Right lobe of liver (tissue), 6 donors: ENCODE measurements around the gene PKD1. TPM values are rescaled to one million over a fixed set of nuclear protein-coding genes. Genes with fewer than 3 reads are reported as not detected.

ENCODE experiments used
- ATAC-seq, 4 donors: fragments of 200-7000 bp; cut with Tn5 transposase; one replicate each; pipeline ENCODE4 v1.9.1; 2020; ENCODE audit warnings: mild to moderate bottlenecking in 4 of 4, moderate library complexity in 4 of 4
- DNase-seq, 3 donors: peaks; one replicate each; pipeline ENCODE4 v3.0.0-alpha.2; 2020
- H3K27ac ChIP-seq, 3 donors: fragments of 200-600 bp; one replicate each; pipeline ENCODE4 v1.8.0; 2022
- H3K27me3 ChIP-seq, 2 donors: fragments of 200-600 bp; one replicate each; pipeline ENCODE4 v1.8.0; 2022
- H3K36me3 ChIP-seq, 4 donors: fragments of 200-600 bp; sonication (generic) in 1 of 4; one replicate each; pipeline versions ENCODE4 v1.5.1 to v1.8.0; 2017 to 2022; ENCODE audit warnings: control low read depth in 1 of 4
- H3K4me1 ChIP-seq, 4 donors: fragments of 200-600 bp; sonication (generic) in 1 of 4; one replicate each; pipeline versions ENCODE4 v1.5.1 to v1.8.0; 2017 to 2022; ENCODE audit warnings: control low read depth in 1 of 4
- H3K4me3 ChIP-seq, 3 donors: fragments of 200-600 bp; one replicate each; pipeline ENCODE4 v1.8.0; 2022
- H3K9me3 ChIP-seq, 4 donors: fragments of 200-600 bp; sonication (generic) in 1 of 4; one replicate each; pipeline versions ENCODE4 v1.5.1 to v1.8.0; 2017 to 2022; ENCODE audit warnings: control low read depth in 1 of 4
- POLR2A ChIP-seq: fragments of 450-650 bp; IDR thresholded peaks from one replicate; pipeline ENCODE4 v1.6.1; 2017; ENCODE audit warnings: antibody characterized with exemption, mild to moderate bottlenecking
- WGBS: methylation state at CpG from one replicate; pipeline ENCODE4 v1.1.6; 2018; ENCODE audit warnings: low coverage, low lambda C conversion rate; ENCODE audit not compliant: insufficient coverage; ENCODE audit errors: missing lambda C conversion rate; 5-methylcytosine and 5-hydroxymethylcytosine counted together
- intact Hi-C, 2 donors: fragments of 100-400 bp; cut with DNase I; formaldehyde crosslinking; loops; one replicate each; pipeline versions ENCODE4 v1.11.2 to v1.14.1; 2022
- total RNA-seq, 6 experiments: library from RNA; depleted of rRNA in 2 of 6; stranded (reverse); fragments of >200 nt in 2 of 6; fragmentation: NEBNext Ultra II Directional in 3 of 6; extraction: Animal tissue kit (Norgen Biotek cat#: 25700) in 3 of 6; gene quantifications; one replicate each; pipeline versions ENCODE4 v1.1.0 to v1.2.4, GENCODE V29; 2016 to 2023
- TF ChIP-seq, protein P1 (sequence below), 4 donors: fragments of 200-600 bp in 3 of 4; fragments of 450-650 bp in 1 of 4; IDR thresholded peaks; one replicate each; pipeline versions ENCODE4 v1.5.1 to v1.8.0; 2016 to 2022; ENCODE audit warnings: antibody characterized with exemption in 4 of 4, mild to moderate bottlenecking in 2 of 4
- donor health status: DM: no; HTN: yes; CAD: no.
- donor health status: DM: no; HTN: no; CAD: no.
- donor health status: DM: no; HTN: no; CAD: no.
- donor health status: DM: no; HTN: yes; CAD: no.
- donor health status: DM: no; HTN: yes; CAD: no.

The PKD1 gene
- total RNA-seq, 6 experiments from 2014 or later, result 28.5 to 58.2 (median 42.8) TPM

DNA sequence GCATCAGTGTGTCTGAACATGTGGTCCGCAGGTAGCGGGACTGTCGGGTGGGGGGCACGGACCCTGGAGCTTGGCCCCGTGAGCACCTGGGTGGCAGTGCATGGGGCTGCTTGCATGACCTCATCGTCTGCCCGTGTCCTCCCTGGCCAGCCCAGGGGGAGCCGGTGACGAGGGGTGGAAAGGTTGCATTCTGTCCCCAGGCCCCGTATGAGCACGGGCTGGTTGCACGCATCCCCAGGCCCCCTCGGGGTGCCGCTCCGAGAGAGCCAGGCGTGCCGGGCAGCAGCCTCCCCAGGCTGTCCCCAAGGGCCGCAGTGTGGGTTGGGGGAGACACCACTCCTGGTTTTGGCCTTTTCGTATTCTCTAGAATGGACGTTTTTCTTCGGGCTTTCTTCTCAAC, 58.0 kb downstream of the PKD1 start:
- no peak for ATAC-seq
- intact Hi-C loops, result no loop called here
- H3K27ac ChIP-seq, result no peak overlapping the region
- H3K36me3 ChIP-seq, result peaks cover 0 to 63% (median 10%) of the 10 kb centered on the region in 4 donors
- TF ChIP-seq, protein P1, sequence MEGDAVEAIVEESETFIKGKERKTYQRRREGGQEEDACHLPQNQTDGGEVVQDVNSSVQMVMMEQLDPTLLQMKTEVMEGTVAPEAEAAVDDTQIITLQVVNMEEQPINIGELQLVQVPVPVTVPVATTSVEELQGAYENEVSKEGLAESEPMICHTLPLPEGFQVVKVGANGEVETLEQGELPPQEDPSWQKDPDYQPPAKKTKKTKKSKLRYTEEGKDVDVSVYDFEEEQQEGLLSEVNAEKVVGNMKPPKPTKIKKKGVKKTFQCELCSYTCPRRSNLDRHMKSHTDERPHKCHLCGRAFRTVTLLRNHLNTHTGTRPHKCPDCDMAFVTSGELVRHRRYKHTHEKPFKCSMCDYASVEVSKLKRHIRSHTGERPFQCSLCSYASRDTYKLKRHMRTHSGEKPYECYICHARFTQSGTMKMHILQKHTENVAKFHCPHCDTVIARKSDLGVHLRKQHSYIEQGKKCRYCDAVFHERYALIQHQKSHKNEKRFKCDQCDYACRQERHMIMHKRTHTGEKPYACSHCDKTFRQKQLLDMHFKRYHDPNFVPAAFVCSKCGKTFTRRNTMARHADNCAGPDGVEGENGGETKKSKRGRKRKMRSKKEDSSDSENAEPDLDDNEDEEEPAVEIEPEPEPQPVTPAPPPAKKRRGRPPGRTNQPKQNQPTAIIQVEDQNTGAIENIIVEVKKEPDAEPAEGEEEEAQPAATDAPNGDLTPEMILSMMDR (IDR thresholded peaks at IDR 0.05), result no peak
- TF ChIP-seq POLR2A, result no peak
- DNase-seq, result no peak
- H3K27me3 ChIP-seq, result no peaks in the 10 kb centered on the region
- H3K4me3 ChIP-seq, result no peak overlapping the region
- no CpG with 5 or more reads among the region's 21 CpGs for WGBS
- no peaks in the 10 kb centered on the region for H3K9me3 ChIP-seq
- peaks cover 0 to 14% (median 0%) of the 10 kb centered on the region in 4 donors for H3K4me1 ChIP-seq

DNA sequence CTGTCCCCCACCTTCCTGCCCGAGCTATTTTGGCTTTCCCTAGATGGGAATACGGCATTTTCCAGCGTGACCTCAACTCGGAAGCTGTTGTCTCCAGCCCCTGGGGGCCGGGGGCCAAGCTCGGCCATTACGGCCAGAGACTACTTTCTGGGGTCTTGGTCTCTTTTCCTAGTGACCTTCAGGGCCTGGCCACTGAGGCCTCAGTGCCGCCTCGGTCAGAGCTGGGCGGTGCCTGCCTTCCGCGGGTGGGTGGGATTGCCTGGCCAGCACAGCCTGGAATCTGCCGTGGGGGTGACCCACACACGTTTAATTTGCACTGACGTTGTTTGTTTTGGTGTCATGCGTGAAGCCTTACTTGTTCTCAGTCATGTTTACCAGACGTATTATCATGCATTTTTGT, 58.7 kb downstream of the PKD1 start:
- WGBS, result 73% methylated on average over 5 of the region's 17 CpGs
- H3K27ac ChIP-seq, result no peak overlapping the region
- no peak for TF ChIP-seq POLR2A
- TF ChIP-seq, protein P1 (IDR thresholded peaks at IDR 0.05), result no peak
- intact Hi-C loops, result no loop called here
- H3K27me3 ChIP-seq, result no peaks in the 10 kb centered on the region
- H3K4me1 ChIP-seq, result peaks cover 0 to 7% (median 0%) of the 10 kb centered on the region in 4 donors
- H3K36me3 ChIP-seq, result peaks cover 0 to 70% (median 15%) of the 10 kb centered on the region in 4 donors
- DNase-seq (no peak), ATAC-seq (no peak)
- H3K4me3 ChIP-seq, result no peak overlapping the region
- H3K9me3 ChIP-seq, result no peaks in the 10 kb centered on the region

- Histone ChIP-seq H3K27me3 (no peaks in the 10 kb centered on the region), H3K4me1 (no peaks in the 10 kb centered on the region), H3K9me3 (no peaks in the 10 kb centered on the region), H3K36me3 (peaks cover 0 to 70% (median 18%) of the 10 kb centered on the region in 4 donors), H3K27ac (no peak overlapping the region), H3K4me3 (no peak overlapping the region)
- ATAC-seq (no peak), DNase-seq (no peak)
- WGBS, result 93% methylated on average over 2 of the region's 28 CpGs
- intact Hi-C loops, result no loop called here
- TF ChIP-seq, protein P1 (IDR thresholded peaks at IDR 0.05), result no peak
- TF ChIP-seq POLR2A, result no peak
Measured at GRCh38 chr16:2076072-2076865, 59.4 kb downstream of the PKD1 start.

DNA sequence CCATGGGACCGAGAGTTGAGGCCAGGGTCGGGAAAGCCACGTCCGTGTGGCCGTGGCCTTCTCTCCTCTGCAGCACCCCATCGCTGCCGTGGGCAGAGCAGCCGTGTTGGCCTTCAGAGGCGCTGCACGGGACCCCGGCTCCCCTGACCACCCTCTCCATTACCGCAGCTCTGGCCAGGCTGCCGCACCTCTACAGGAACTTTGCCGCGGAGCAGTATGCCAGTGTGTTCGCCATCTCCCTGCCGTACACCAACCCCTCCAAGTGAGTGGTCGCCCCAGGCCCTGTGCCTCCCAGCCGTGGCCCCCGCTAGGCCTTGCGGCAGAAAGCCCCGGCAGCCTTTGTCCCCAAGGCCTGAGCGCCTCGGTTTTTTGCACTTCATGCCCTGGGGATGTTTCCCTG, 60.1 kb downstream of the PKD1 start:
- Histone ChIP-seq H3K27ac (no peak overlapping the region), H3K4me3 (no peak overlapping the region), H3K27me3 (no peaks in the 10 kb centered on the region), H3K36me3 (peaks cover 0 to 69% (median 18%) of the 10 kb centered on the region in 4 donors), H3K9me3 (no peaks in the 10 kb centered on the region), H3K4me1 (no peaks in the 10 kb centered on the region)
- DNase-seq (no peak), ATAC-seq (no peak)
- 86% methylated on average over 7 of the region's 24 CpGs for WGBS
- intact Hi-C loops, result no loop called here
- TF ChIP-seq, protein P1 (IDR thresholded peaks at IDR 0.05), result no peak
- no peak for TF ChIP-seq POLR2A
